Right ventricle myocardium superior (tissue), 1 donor: ENCODE measurements around the gene NCOA4. TPM values are rescaled to one million over a fixed set of nuclear protein-coding genes. Genes with fewer than 3 reads are reported as not detected.
"Not testable (repeated sequence)": the region's sequence is repeated elsewhere in the genome, so short reads cannot be mapped to it uniquely, and the experiment has no call there.

Experiments
- ATAC-seq: fragments of 200-7000 bp; cut with Tn5 transposase; one replicate; pipeline ENCODE4 v1.9.1; 2020; ENCODE audit warnings: mild to moderate bottlenecking; ENCODE audit not compliant: poor library complexity
- DNase-seq: peaks from one replicate; pipeline ENCODE4 v3.0.0-alpha.2; 2020
- intact Hi-C: fragments of 100-400 bp; cut with DNase I; formaldehyde crosslinking; loops from one replicate; pipeline ENCODE4 v1.11.2; 2022
- total RNA-seq: library from RNA; stranded (reverse); fragmentation: NEBNext Ultra II Directional; extraction: Animal tissue kit (Norgen Biotek cat#: 25700); gene quantifications from one replicate; pipeline ENCODE4 v1.2.1, GENCODE V29; 2021
- donor health status: DM: no; HTN: yes; CAD: no; lungs with severe emphysema.

Gene NCOA4
- total RNA-seq, 1 donor from 2014 or later, result 282 TPM

DNA sequence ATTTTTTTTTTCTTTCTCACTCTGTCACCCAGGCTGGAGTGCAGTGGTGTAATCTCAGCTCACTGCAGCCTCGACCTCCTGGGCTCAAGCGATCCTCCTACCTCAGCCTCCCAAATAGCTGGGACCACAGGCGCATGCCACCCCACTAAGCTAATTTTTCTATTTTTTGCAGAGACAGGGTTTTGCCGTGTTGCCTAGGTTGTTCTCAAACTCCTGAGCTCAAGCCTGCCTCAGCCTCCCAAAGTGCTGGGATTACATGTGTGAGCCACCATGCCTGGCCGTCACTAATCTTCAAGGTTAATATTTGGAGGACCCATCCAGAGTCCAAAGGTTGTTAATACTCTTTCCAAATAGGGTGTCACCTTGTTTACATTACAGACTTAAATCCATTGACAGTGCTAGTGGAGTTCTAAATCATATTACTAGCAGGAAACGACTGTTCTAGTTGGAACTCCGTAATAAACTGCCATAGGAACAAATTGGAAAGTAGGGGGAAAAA lies 28.2 kb downstream of the NCOA4 start:
- DNase-seq, intact Hi-C loops, ATAC-seq: not testable (repeated sequence)

DNA sequence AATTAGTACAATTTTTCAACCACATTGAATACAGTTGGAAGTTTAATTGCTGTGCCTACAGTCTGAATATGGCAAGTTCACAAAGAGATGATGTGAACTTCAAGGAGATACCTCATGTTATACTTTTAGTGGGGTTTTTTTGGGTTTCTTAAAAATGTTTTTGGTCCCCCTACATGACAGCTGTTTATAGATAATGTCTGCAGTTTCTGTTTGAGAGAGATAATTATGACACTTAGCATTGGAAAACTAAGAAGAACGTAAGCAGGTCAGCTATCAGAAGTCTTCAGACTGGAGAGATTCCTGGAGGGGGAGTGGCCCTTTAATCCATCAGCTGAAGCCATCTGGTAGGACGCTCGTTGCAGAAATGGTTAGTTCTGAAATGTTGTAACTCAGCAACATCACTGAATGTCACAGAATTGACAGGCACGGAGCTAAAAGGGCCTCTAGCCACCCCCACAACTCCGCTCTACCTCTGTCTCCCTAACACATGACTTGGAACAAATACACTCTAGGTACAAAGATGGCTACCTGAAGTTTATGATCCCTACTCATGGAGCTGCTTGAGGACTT lies 29.2 kb downstream of the NCOA4 start:
- DNase-seq, result no peak

DNA sequence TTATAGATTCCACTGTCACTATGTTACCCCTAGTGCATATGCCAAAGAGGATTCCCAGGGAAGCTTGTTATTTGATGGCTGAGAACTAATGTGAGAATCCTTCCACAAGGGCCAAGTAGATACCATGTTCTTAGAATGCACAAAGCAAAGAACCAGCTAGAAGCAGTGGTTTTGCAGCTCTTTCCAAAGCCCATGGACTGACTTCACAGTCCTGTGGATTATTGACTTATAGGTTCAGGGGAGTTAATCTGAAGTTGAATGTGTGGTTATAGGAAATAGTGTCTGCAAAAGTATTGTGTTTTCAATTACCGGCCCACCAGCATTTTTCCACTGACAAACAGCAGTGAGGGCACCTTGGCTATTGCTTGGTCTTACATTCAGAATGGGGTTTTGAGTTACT lies 29.9 kb downstream of the NCOA4 start:
- ATAC-seq (no peak), DNase-seq (no peak)
- intact Hi-C loops, result no loop called here

More for the DNA sequence above, 29.2 kb downstream of the NCOA4 start:
- ATAC-seq, result no peak
- intact Hi-C loops, result no loop called here

DNA sequence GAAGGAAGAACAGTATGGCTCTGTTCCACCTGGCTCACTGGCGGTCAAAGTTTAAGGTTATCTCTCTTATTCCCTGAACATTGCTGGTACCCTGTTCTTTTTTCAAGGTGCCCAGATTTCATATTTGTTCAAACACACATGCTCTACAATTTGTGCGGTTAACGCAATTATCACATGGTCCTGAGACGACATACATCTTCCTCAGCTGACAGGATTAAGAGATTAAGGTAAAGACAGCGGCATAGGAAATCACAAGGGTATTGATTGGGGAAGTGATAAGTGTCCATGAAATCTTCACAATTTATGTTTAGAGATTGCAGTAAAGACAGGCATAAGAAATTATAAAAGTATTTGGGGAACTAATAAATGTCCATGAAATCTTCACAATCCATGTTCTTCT lies 30.5 kb downstream of the NCOA4 start:
- ATAC-seq, DNase-seq, intact Hi-C loops: not testable (repeated sequence)

DNA sequence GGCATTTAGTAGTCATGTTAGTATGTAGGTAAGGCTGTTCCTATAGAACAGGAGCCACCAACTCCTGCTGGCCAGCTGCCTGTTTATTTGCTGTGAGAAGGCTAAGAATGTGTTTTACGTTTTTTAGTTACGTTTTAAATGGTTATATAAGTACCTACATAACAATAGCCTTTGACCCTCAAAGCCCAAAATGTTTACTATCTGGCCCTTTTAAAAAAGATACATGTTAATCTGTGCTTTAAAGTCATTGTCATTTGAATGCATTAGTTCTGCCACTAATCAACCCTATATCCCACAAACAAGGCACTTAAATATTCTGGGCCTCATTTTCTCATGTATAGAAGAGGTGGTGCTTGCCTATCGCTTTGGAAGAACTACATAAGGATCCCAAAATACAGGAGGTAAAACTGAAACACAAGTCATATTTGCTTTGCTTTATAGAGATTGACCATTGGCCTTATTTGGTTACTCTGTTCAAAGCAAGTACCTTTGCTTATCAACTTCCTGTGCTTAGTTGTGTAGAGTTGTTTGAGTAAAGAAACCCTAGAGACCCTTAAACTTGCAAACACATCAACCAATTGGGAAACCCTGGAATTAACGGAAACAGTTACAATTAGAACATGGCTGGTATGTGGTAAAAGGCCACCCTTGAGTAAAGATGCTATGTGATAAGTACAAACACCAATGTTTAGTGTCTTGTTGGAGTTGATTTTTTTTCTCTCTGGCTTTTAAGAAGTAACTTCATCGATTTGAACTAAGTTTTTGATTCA lies 32.2 kb downstream of the NCOA4 start:
- ATAC-seq, result no peak
- intact Hi-C loops, result no loop called here
- no peak for DNase-seq

DNA sequence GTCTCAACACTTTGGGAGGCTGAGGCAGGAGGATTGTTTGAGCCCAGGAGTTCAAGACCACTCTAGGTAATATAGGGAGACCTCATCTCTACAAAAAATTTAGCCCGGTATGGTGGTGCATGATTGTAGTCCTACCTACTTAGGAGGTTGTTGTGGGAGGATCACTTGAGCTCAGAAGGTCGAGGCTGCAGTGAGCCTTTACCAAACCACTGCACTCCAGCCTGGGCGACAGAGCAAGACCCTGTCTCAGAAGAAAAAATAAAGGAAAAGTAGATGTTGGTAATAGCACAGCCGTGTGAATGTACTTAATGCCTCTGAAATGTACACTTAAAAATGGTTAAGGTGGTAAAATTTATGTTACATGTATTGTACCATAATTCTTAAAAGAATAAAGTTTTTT lies 32.9 kb downstream of the NCOA4 start:
- intact Hi-C loops, result no loop called here
- no peak for ATAC-seq

DNA sequence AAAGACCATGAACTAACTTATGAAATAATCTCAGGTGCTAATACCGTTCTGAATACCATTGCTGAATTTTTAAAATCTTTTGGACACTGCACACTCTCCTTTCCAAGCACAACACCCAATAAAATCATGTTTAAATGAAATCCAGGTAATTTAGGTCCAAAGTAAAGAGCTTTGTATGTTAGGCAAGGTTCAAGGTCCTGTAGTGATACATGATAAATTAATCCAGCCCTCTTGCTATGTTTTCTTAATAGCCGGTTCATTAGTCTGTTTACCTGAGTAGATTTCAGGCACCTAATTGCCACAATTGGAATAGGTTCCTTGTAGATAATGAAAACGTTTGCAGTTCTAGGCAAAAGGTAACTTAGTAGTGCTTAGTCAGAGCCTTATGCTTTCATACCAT lies 44.8 kb downstream of the NCOA4 start:
- ATAC-seq, DNase-seq, intact Hi-C loops: not testable (repeated sequence)

More for the DNA sequence above, 32.9 kb downstream of the NCOA4 start:
- DNase-seq, result no peak

DNA sequence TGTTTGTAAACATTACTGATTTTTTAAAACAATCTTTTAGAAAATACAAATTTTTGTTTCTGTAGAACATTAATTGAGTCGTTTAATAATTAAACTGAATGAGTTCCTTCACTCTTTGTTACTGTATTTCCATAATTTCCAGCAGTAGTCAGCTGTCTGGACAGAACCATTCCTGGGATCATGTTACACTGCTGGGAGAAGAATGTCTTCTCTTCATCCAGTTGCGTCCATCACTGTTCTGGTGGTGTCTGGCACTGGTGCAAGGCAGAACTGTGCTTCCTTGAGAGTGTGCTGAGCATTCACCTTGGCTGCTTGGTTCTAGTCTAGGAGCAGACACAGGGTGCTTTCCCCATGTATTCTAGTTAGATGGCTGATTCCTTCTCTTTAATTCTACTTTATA lies 46.0 kb downstream of the NCOA4 start:
- DNase-seq, intact Hi-C loops, ATAC-seq: not testable (repeated sequence)

DNA sequence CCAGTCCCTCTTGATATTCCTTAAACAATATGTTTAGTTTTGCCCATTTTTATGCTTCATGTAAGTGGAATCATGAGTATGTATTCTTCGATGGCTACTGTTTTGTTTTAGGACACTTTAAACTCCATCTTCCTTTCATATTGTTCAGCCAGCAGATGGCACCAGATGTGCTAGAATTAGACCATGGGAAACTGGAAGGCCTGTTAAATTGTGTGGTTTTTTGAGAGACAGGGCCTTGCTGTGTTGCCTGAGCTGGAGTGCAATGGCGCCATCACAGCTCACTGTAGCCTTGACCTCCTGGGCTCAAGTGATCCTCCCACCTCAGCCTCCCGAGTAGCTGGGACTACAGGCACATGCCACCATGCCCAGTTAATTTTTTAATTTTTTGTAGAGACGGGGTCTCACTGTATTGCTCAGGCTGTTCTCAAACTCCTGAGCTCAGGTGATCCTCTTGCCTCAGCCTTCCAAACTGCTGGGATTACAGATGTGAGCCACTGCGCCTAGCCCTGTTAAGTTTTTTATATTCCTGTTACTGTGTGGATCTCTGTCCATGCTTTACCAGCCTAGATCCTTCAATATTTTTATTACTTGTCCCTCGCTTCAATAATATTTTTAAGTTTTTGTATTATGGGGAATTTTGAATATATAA lies 46.8 kb downstream of the NCOA4 start:
- peak; percentile 73 for ATAC-seq
- DNase-seq, intact Hi-C loops: not testable (repeated sequence)

DNA sequence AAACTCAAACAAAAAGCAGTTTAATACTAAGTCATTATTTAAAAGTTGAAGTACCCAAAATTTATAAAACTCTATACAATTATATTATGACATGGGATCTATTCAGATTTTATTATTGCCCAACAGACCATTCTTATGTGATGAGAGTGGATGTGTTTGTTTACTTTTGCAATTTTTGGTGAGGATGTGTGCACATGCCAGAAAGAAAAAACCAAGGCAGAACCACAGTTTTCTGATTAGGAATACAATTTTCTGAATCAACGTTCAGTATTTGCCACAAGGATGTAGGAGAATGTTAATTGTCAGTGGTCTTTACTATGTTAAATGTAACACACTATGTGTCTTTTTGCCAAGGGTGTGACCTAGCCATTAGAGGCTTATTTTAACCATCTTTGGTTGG lies 49.1 kb downstream of the NCOA4 start:
- intact Hi-C loops, ATAC-seq, DNase-seq: not testable (repeated sequence)

DNA sequence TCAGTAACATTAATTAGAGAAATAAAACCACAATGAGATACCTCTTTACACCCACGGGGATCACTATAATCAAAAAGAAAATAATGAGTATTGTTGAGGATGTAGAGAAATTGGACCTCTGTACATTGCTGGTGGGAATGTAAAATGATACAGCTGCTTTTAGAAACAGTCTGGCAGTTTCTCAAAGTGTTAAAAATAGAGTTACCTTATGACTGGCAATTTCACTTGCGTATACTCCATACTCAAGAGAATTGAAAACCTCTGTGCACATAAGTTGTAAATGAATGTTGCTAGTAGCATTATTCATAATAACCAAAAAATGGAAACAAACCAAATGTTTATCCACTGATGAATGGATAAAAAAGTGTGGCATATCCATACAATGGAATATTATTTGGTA lies 51.9 kb downstream of the NCOA4 start:
- intact Hi-C loops, DNase-seq: not testable (repeated sequence)
- ATAC-seq, result peak; percentile 72

DNA sequence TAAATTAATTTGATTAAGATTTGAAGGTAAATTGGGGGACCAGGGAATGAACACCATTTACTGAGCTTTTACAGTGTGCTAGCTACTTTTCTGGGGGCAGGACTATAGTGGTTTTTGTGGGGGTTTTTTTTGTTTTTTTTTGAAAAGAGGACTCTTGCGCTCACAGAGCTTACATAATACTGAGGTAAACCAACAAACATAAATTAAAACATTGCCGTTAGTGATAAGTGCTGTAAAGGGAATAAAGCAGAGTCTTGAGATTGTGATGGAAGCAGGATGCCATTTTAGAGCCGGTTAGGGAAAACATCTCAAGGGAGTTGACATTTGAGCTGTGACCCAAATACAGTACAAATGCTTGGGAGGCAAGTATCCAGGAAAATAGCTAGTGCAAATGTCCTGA lies 56.4 kb downstream of the NCOA4 start:
- intact Hi-C loops, DNase-seq, ATAC-seq: not testable (repeated sequence)

DNA sequence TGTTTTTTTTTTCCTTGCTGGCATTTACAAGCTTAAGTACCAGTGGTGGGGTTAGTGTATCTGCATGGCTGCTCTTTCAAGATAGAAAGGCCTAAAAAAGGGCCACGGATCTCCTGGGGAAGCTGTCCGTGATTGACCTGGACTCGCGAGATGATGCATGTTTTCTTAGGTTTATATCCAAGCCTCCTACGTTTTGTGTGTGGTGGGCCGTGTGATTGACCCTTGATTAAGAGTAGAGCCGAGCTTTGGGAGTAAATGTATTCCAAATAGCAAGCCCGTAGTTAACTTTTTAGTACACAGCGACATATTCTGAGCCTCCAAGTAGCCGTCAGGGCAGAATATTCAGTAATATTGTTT lies 57.6 kb downstream of the NCOA4 start:
- DNase-seq, intact Hi-C loops, ATAC-seq: not testable (repeated sequence)

DNA sequence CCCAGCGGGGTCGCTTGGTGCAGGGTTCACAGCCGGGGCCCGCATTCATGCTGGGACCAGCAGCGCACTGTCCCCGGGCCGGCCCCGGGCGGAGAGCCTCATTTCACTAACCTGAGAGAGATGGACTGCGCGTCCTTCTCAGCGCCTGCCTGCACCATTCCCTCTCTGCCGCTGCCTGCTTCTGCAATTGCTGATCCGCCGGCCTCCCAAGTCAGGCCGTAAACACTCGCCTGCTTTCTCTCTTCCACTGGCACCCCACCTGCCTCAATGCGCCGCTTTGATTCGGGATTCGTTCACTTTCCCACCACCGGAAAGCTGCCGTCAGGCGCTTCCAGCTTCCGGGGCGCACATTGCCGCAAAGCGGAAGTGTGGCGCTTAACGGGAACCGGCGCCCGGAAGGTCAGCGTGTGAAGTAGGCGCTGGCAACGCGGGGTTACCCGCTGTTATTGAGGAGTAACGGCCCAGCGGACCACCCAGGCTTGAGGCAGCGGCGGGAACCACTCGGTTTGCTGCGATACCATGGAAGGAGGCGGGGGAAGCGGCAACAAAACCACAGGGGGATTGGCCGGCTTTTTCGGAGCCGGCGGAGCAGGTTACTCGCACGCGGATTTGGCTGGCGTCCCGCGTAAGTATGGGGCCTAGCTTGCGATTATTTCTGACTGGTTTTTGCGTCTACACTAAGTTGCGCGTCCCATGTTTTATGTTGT lies 58.2 kb downstream of the NCOA4 start, which contains the start of gene TIMM23:
Gene TIMM23, plus strand, starts transcription at position 384 of the 707 bp plus-strand sequence. Its CDS starts 136 bp downstream, at position 520.
- DNase-seq (peak; percentile 91), ATAC-seq (peak; percentile 98)
- intact Hi-C loops, result not testable (repeated sequence)

DNA sequence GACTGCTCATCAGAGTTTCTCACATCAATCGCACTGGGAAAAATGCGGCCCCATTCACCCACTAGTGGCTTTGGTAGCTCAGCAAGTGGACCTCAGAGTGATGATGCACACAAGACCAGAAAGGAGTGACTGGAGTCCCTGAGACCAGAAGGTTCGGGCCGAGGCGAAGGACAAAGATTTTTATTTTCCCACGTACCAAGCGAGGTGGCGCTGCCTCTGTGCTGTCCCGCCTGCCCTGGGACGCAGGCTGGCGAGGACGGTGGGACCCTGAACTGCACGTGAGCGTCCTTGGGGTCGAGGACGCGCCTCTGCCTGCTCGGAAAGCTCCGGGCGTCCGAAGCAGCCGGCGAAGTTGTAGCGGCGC lies 58.7 kb downstream of the NCOA4 start:
- intact Hi-C loops, DNase-seq, ATAC-seq: not testable (repeated sequence)

DNA sequence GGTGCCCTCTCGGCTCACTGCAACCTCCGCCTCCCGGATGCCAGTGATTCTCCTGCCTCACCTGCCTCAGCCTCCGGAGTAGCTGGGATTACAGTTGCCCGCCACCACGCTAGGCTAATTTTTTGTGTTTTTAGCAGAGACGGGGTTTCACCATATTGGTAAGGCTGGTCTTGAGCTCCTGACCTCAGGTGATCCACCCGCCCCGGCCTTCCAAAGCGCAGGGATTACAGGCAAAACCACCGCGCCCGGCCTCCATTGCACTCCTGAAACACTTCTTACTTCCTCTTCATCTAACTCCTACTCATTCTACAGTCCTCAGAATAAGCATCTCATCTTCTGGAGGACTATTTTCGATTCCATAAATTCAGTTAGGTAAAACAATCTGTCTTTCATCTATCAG lies 59.4 kb downstream of the NCOA4 start:
- DNase-seq, ATAC-seq, intact Hi-C loops: not testable (repeated sequence)

DNA sequence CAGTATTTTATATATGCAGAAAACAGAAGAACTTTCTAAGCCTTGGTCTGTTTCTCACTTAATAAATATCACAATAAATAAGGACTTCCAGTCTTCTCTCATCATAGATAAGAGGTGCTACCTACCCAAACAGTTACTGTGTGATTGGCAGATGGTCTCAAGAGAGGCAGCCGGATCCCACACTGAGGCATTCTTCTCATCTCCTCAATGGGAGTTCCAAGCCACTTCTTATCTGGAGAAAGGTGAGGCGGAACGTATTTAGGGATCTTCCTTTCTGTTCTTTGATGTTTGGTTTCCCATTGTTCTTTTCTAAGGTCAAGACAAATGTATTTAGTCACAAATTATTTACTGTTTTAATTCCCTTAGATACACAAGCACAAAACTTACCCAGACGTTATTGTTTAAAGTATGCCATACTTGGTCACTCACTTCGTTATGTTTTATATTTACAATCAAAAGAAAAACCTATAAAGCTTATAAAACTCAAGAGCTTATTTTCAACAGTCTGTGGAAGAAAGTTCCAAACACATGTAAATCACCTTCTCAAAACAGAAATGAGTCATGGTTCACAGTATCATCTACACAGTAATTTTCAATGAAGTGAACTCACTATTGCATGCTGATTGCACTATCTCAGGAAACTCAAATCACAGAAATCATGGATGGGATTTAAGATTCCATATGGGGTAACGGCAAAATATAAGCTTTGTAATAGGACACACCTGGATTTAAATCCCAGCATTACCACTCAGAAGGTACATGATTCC lies 67.6 kb downstream of the NCOA4 start:
- intact Hi-C loops, DNase-seq, ATAC-seq: not testable (repeated sequence)

DNA sequence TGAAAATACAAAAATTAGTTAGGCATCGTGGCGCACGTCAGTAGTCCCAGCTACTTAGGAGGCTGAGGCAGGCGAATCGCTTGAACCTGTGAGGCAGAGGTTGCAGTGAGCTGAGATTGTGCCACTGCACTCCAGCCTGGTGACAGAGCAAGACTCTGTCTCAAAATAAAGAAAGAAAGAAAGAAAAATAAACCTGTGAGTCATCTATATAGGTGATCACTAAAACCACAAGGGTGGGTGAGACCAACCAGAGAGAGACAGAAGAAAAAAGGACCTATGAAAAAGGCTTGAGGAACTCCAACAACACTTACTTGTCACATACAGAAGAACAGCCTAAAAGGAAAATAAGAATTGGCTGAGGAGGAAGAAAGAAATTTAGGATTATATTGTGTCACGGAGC lies 72.5 kb downstream of the NCOA4 start:
- ATAC-seq, intact Hi-C loops, DNase-seq: not testable (repeated sequence)
